Ishikawa (cell line): Measurements from ENCODE around the gene RAB14.

Experiments used
- CEBPB ChIP-seq: IDR thresholded peaks from 2 replicates; pipeline ENCODE4 v1.6.1; 2012
- CREB1 ChIP-seq: IDR thresholded peaks from 2 replicates; pipeline ENCODE4 v1.6.1; 2012; ENCODE audit warnings: low read depth
- EGR1 ChIP-seq: IDR thresholded peaks from 2 replicates; pipeline ENCODE4 v1.6.1; 2012
- EP300 ChIP-seq: IDR thresholded peaks from 2 replicates; pipeline ENCODE4 v1.6.1; 2012; ENCODE audit warnings: borderline replicate concordance
- FOXM1 ChIP-seq: IDR thresholded peaks from 2 replicates; pipeline ENCODE4 v1.6.1; 2012; ENCODE audit warnings: low read depth, borderline replicate concordance
- MAX ChIP-seq: IDR thresholded peaks from 2 replicates; pipeline ENCODE4 v1.6.1; 2012
- NFIC ChIP-seq: IDR thresholded peaks from 2 replicates; pipeline ENCODE4 v1.6.1; 2012
- RAD21 ChIP-seq: IDR thresholded peaks from 2 replicates; pipeline ENCODE4 v1.6.1; 2012; ENCODE audit warnings: low read depth
- REST ChIP-seq: IDR thresholded peaks from 2 replicates; pipeline ENCODE4 v1.6.1; 2012; ENCODE audit warnings: low read depth, mild to moderate bottlenecking
- TAF1 ChIP-seq: IDR thresholded peaks from 2 replicates; pipeline ENCODE4 v1.6.1; 2012; ENCODE audit warnings: low read depth, mild to moderate bottlenecking
- TCF12 ChIP-seq: IDR thresholded peaks from 2 replicates; pipeline ENCODE4 v1.6.1; 2012; ENCODE audit warnings: low read depth
- TEAD4 ChIP-seq: IDR thresholded peaks from 2 replicates; pipeline ENCODE4 v1.6.1; 2012
- YY1 ChIP-seq: IDR thresholded peaks from 2 replicates; pipeline ENCODE4 v1.6.1; 2012; ENCODE audit warnings: low read depth
- ZBTB7A ChIP-seq: IDR thresholded peaks from 2 replicates; pipeline ENCODE4 v1.6.1; 2012; ENCODE audit warnings: low read depth

- TF ChIP-seq CEBPB: no peak
- TF ChIP-seq YY1: no peak
- TF ChIP-seq REST: no peak
- TF ChIP-seq TAF1: no peak
- no peak for TF ChIP-seq RAD21
- TF ChIP-seq ZBTB7A: no peak
- no peak for TF ChIP-seq TEAD4
- TF ChIP-seq FOXM1: no peak
- TF ChIP-seq CREB1: no peak
- TF ChIP-seq EGR1: no peak
- TF ChIP-seq EP300: no peak
- no peak for TF ChIP-seq NFIC
- no peak for TF ChIP-seq MAX
- TF ChIP-seq TCF12: no peak
Observed at GRCh38 chr9:121239071-121239470, 37.4 kb upstream of the RAB14 start.
